RWPE2 (cell line): ENCODE results near the gene ZNF385A.

ENCODE experiments used
- ATAC-seq: fragments of 200-7000 bp; cut with Tn5 transposase; 3 replicates; pipeline ENCODE4 v1.9.1; 2021; ENCODE audit warnings: low read depth
- DNase-seq: peaks from one replicate; pipeline ENCODE4 v3.0.0-alpha.2; 2020; ENCODE audit warnings: low spot score
- H3K27ac ChIP-seq: fragments of 450-650 bp; 2 replicates; pipeline ENCODE4 v1.5.1; 2017; ENCODE audit warnings: mild to moderate bottlenecking; ENCODE audit not compliant: poor library complexity, severe bottlenecking
- H3K27me3 ChIP-seq: fragments of 250-450 bp; sonication (Bioruptor Pico); 2 replicates; pipeline ENCODE4 v1.5.1; 2021; ENCODE audit warnings: mild to moderate bottlenecking, moderate library complexity; ENCODE audit not compliant: insufficient read depth, poor library complexity, severe bottlenecking
- H3K36me3 ChIP-seq: fragments of 250-450 bp; sonication (Bioruptor Pico); 2 replicates; pipeline ENCODE4 v1.5.1; 2020; ENCODE audit warnings: low read depth, mild to moderate bottlenecking, moderate library complexity
- H3K4me1 ChIP-seq: fragments of 250-450 bp; sonication (Bioruptor Pico); 2 replicates; pipeline ENCODE4 v1.5.1; 2021; ENCODE audit warnings: mild to moderate bottlenecking, moderate library complexity; ENCODE audit not compliant: insufficient read depth, poor library complexity, severe bottlenecking
- H3K4me3 ChIP-seq: fragments of 250-450 bp; sonication (Bioruptor Pico); 2 replicates; pipeline ENCODE4 v1.5.1; 2021; ENCODE audit warnings: mild to moderate bottlenecking, moderate library complexity; ENCODE audit not compliant: severe bottlenecking
- H3K9me3 ChIP-seq: fragments of 250-450 bp; sonication (Bioruptor Pico); 2 replicates; pipeline ENCODE4 v1.5.1; 2021; ENCODE audit warnings: mild to moderate bottlenecking, moderate library complexity; ENCODE audit not compliant: severe bottlenecking
- CTCF ChIP-seq: fragments of 450-650 bp; IDR thresholded peaks from one replicate; pipeline ENCODE4 v1.5.1; 2017; ENCODE audit warnings: mild to moderate bottlenecking, moderate library complexity; ENCODE audit not compliant: poor library complexity, severe bottlenecking

ZNF385A gene

GRCh38 chr12:54373649-54374561, 10.6 kb downstream of the ZNF385A start:
- peak overlapping the region; percentile 54 for H3K27ac ChIP-seq

GRCh38 chr12:54372113-54372806, 12.3 kb downstream of the ZNF385A start:
- TF ChIP-seq CTCF: no peak
- Histone ChIP-seq H3K4me1 (peaks cover 35% of the 10 kb centered on the region), H3K36me3 (peaks cover 50% of the 10 kb centered on the region), H3K4me3 (no peak overlapping the region), H3K9me3 (no peaks in the 10 kb centered on the region), H3K27ac (peak overlapping the region; percentile 54), H3K27me3 (no peaks in the 10 kb centered on the region)
- peak; percentile 2; the same call in 1 of the 3 replicates for ATAC-seq
- DNase-seq: no peak

More at GRCh38 chr12:54373649-54374561, 10.6 kb downstream of the ZNF385A start:
- Histone ChIP-seq H3K4me3 (no peak overlapping the region), H3K4me1 (peaks cover 33% of the 10 kb centered on the region), H3K9me3 (no peaks in the 10 kb centered on the region), H3K27me3 (no peaks in the 10 kb centered on the region), H3K36me3 (peaks cover 65% of the 10 kb centered on the region)
- no peak for DNase-seq
- TF ChIP-seq CTCF: no peak
- no peak for ATAC-seq

GRCh38 chr12:54371328-54372112, 13.0 kb downstream of the ZNF385A start:
- ATAC-seq: peak; percentile 3; the same call in 2 of the 3 replicates
- Histone ChIP-seq H3K36me3 (peaks cover 43% of the 10 kb centered on the region), H3K4me3 (no peak overlapping the region), H3K27me3 (no peaks in the 10 kb centered on the region), H3K27ac (peak overlapping the region; percentile 54), H3K9me3 (no peaks in the 10 kb centered on the region), H3K4me1 (peaks cover 35% of the 10 kb centered on the region)
- DNase-seq: no peak
- no peak for TF ChIP-seq CTCF

GRCh38 chr12:54370171-54370730, 14.3 kb downstream of the ZNF385A start:
- DNase-seq: no peak
- H3K4me1 ChIP-seq: peaks cover 35% of the 10 kb centered on the region

More at GRCh38 chr12:54370171-54370730, 14.3 kb downstream of the ZNF385A start:
- no peaks in the 10 kb centered on the region for H3K27me3 ChIP-seq
- ATAC-seq: 0 out of 3 replicates have a peak, but pooled peaks have one; percentile 19
- no peaks in the 10 kb centered on the region for H3K9me3 ChIP-seq
- no peak overlapping the region for H3K27ac ChIP-seq
- no peak overlapping the region for H3K4me3 ChIP-seq
- H3K36me3 ChIP-seq: peaks cover 42% of the 10 kb centered on the region
- TF ChIP-seq CTCF: peak; percentile 61
